ENCODE results near the gene DPP9.
"Not testable (repeated sequence)": the region's sequence is repeated elsewhere in the genome, so short reads cannot be mapped to it uniquely, and the experiment has no call there.

Gene DPP9

GRCh38 chr19:4717966-4718701 is 5.5 kb downstream of the DPP9 start:
- TF ChIP-seq CTCF (IDR thresholded peaks at IDR 0.05; ENCODE audit: borderline replicate concordance, control extremely low read depth, extremely low read depth, insufficient read depth, missing control alignments) = no peak
- no peak for DNase-seq (ENCODE audit: low spot score)
- in situ Hi-C loops (cut with MboI; ENCODE audit: low sequenced_read_pairs, unreplicated experiment) = no loop called here

GRCh38 chr19:4717191-4717965 is 6.3 kb downstream of the DPP9 start:
- in situ Hi-C loops (cut with MboI; ENCODE audit: low sequenced_read_pairs, unreplicated experiment) = no loop called here
- DNase-seq (ENCODE audit: low spot score) = no peak
- TF ChIP-seq CTCF (IDR thresholded peaks at IDR 0.05; ENCODE audit: borderline replicate concordance, control extremely low read depth, extremely low read depth, insufficient read depth, missing control alignments) = no peak

GRCh38 chr19:4715529-4716221 is 8.0 kb downstream of the DPP9 start:
- no peak for TF ChIP-seq CTCF (IDR thresholded peaks at IDR 0.05; ENCODE audit: borderline replicate concordance, control extremely low read depth, extremely low read depth, insufficient read depth, missing control alignments)
- DNase-seq (ENCODE audit: low spot score) = no peak
- in situ Hi-C loops (cut with MboI; ENCODE audit: low sequenced_read_pairs, unreplicated experiment) = no loop called here

- in situ Hi-C loops (cut with MboI; ENCODE audit: low sequenced_read_pairs, unreplicated experiment); DNase-seq (ENCODE audit: low spot score): not testable (repeated sequence)
Measured at GRCh38 chr19:4715178-4715528, 8.5 kb downstream of the DPP9 start.

GRCh38 chr19:4714016-4714415 is 9.6 kb downstream of the DPP9 start:
- no peak for DNase-seq (ENCODE audit: low spot score)
- in situ Hi-C loops (cut with MboI; ENCODE audit: low sequenced_read_pairs, unreplicated experiment) = no loop called here
- TF ChIP-seq CTCF (IDR thresholded peaks at IDR 0.05; ENCODE audit: borderline replicate concordance, control extremely low read depth, extremely low read depth, insufficient read depth, missing control alignments) = no peak

- DNase-seq (ENCODE audit: low spot score) = no peak
- in situ Hi-C loops (cut with MboI; ENCODE audit: low sequenced_read_pairs, unreplicated experiment) = no loop called here
Measured at GRCh38 chr19:4713384-4713951, 10.2 kb downstream of the DPP9 start.

More at GRCh38 chr19:4713384-4713951, 10.2 kb downstream of the DPP9 start:
- no peak for TF ChIP-seq CTCF (IDR thresholded peaks at IDR 0.05; ENCODE audit: borderline replicate concordance, control extremely low read depth, extremely low read depth, insufficient read depth, missing control alignments)

Data from GM13976 (cell line).